Measurements from ENCODE around the gene ANKRD9.
A peak's percentile ranks its signal among the peaks of the same experiment; 100 is the strongest.
"Not testable (repeated sequence)": the region's sequence is repeated elsewhere in the genome, so short reads cannot be mapped to it uniquely, and the experiment has no call there.

Gene ANKRD9

DNA sequence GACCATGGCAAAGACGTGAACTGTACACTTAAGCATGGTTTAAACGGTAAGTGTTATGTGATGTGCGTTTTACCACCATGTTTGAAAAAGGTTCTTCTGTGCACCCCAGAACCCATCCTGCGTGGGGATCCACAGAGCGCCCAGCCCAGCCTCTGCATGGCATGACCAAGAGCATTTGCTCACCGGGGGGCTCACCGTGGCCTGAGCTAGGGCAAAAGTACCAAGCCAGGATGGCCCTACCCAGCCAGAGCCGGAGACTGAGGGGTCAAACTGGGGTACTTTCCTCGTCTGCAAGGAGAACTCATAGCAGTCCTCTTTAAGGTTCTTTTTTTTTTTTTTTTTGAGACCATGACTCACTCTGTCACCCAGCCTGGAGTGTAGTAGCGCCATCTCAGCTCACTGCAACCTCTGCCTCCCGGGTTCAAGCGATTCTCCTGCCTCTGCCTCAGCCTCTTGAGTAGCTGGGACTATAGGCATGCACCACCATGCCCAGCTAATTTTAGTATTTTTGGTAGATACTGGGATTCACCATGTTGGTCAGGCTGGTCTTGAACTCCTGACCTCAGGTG, 16.4 kb upstream of the ANKRD9 start:
- no peaks in the 10 kb centered on the region for H3K27me3 ChIP-seq (ENCODE audit: insufficient read depth, low read depth, severe bottlenecking)
- H3K9me3 ChIP-seq (ENCODE audit: severe bottlenecking) = no peaks in the 10 kb centered on the region
- 0 out of 2 replicates have a peak overlapping the region, but pooled peaks have one; percentile 32 for H3K27ac ChIP-seq
- H3K4me3 ChIP-seq (ENCODE audit: low read depth, low read length) = no peak overlapping the region
- H3K36me3 ChIP-seq = no peaks in the 10 kb centered on the region
- no peak for DNase-seq
- TF ChIP-seq, protein P1, sequence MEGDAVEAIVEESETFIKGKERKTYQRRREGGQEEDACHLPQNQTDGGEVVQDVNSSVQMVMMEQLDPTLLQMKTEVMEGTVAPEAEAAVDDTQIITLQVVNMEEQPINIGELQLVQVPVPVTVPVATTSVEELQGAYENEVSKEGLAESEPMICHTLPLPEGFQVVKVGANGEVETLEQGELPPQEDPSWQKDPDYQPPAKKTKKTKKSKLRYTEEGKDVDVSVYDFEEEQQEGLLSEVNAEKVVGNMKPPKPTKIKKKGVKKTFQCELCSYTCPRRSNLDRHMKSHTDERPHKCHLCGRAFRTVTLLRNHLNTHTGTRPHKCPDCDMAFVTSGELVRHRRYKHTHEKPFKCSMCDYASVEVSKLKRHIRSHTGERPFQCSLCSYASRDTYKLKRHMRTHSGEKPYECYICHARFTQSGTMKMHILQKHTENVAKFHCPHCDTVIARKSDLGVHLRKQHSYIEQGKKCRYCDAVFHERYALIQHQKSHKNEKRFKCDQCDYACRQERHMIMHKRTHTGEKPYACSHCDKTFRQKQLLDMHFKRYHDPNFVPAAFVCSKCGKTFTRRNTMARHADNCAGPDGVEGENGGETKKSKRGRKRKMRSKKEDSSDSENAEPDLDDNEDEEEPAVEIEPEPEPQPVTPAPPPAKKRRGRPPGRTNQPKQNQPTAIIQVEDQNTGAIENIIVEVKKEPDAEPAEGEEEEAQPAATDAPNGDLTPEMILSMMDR (IDR thresholded peaks at IDR 0.05; ENCODE audit: low read depth, low read length) = no peak

DNA sequence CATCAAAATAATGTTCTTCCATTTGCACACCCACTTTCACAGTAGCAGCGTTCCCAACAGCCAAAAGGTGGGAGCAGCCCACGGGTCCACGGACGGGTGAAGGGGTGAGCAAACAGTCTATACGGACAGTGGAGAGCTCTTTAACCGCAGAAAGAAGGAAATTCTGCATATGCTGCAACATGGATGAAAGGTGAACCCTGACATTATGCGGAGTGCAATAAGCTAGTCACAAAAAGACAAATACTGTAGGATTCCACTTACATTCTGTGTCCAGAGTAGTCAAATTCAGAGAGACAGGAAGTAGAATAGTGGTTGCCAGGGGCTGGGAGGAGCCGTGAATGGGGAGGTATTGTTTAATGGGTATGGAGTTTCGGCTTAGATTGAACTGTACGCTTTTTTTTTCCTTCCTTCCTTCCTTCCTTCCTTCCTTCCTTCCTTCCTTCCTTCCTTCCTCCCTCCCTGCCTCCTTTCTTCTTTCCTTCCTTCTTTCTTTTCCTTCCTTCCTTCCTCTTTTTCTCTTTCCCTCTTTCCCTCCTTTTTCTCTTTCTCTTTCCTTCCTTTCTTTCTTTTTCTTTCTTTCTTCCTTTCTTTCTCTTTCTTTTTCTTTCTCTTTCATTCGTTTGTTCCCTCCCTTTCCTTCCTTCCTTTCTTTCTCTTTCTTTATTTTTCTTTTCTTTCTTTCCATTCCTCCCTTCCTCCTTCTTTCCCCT, 15.8 kb upstream of the ANKRD9 start:
- Histone ChIP-seq H3K9me3 (ENCODE audit: severe bottlenecking) (no peaks in the 10 kb centered on the region), H3K4me3 (ENCODE audit: low read depth, low read length) (peak overlapping the region; percentile 68), H3K27me3 (ENCODE audit: insufficient read depth, low read depth, severe bottlenecking) (no peaks in the 10 kb centered on the region), H3K27ac (peak overlapping the region; percentile 55), H3K36me3 (no peaks in the 10 kb centered on the region)
- no peak for DNase-seq
- TF ChIP-seq, protein P1 (IDR thresholded peaks at IDR 0.05; ENCODE audit: low read depth, low read length) = no peak

DNA sequence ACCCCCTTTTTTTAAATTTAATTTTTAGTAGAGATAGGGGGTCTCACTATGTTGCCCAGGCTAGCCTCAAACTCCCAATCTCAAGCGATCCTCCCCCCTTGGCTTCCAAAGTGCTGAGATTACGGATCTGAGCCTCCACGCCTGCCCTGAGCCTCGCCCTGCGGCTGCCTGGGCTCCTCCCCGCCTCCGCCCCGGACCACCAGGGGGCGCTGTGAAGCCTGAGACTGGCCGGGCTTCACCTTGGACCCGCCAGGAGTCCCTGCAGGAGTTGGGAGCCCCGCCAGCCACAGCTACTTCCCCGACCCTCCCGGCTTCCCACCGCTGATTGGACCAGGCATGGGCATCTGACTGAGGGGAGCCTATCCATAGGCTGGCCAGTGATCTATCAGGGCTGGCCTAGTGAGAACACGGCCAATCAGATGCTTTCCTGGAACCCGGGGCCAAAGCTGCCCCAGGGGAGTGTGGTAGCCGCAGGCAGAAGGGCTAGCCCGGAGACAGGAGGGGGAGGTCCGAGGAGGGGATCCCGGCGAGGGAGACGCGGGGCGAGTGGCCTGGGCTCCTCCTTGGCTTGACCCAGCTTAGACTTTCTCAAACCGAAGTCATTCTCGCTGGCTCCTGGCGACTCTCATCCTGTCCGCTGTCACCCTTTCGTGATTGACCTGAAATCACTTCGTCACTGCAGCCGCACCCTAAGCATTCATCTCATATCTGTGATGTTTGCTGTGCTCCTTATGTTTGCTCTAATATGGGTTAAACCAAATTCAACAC, 15.1 kb upstream of the ANKRD9 start:
- H3K9me3 ChIP-seq (ENCODE audit: severe bottlenecking) = no peaks in the 10 kb centered on the region
- peak overlapping the region; percentile 55 for H3K27ac ChIP-seq
- peak overlapping the region; percentile 68 for H3K4me3 ChIP-seq (ENCODE audit: low read depth, low read length)
- H3K27me3 ChIP-seq (ENCODE audit: insufficient read depth, low read depth, severe bottlenecking) = no peaks in the 10 kb centered on the region
- TF ChIP-seq, protein P1 (IDR thresholded peaks at IDR 0.05; ENCODE audit: low read depth, low read length) = peak; percentile 86
- DNase-seq = peak; percentile 100
- no peaks in the 10 kb centered on the region for H3K36me3 ChIP-seq

DNA sequence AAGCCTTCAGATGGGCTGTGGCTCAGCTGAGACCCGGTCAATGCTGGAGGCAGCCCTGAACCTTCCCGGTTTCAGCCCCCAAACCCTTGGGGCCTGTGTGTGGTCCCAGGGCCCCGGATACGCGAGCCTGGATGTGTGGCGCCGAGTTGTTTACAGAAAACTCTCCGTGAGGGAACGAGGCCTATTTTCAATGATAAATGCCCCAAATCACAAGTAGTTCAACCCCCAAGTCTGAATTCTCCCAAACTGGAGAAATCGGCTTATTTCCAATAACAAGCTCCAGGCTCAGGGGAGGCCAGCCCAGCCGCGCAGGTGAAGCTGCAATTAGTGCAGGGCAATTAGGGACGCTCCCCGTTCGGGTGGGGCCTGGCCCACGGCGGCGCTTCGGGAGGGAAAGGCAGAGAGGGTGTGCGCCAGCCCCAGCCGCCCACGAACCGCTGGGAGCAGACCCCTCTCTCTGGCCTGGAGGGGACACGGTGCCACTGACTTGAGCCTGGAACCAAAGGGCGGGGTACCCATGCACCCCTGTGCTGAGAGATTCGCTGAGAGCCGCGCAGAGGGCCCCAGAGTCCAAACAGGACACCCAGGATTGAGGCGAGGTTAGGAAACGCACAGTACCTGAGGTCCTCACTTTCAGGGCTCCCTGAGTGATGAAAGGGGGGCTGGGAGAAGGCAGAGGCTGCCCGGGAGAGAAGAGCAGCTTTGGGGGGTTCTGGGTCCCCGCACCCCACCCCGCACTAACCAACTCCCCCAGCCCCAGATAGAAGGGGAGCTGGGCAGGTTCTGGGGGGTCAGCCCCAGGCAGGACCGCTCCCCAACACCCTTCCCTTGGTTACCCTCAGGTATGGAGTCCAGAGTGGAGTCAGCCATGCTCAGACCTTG, 14.2 kb upstream of the ANKRD9 start:
- no peaks in the 10 kb centered on the region for H3K9me3 ChIP-seq (ENCODE audit: severe bottlenecking)
- H3K36me3 ChIP-seq = no peaks in the 10 kb centered on the region
- H3K27me3 ChIP-seq (ENCODE audit: insufficient read depth, low read depth, severe bottlenecking) = no peaks in the 10 kb centered on the region
- DNase-seq = no peak
- TF ChIP-seq, protein P1 (IDR thresholded peaks at IDR 0.05; ENCODE audit: low read depth, low read length) = no peak
- H3K27ac ChIP-seq = peak overlapping the region; percentile 44
- H3K4me3 ChIP-seq (ENCODE audit: low read depth, low read length) = peak overlapping the region; percentile 28

DNA sequence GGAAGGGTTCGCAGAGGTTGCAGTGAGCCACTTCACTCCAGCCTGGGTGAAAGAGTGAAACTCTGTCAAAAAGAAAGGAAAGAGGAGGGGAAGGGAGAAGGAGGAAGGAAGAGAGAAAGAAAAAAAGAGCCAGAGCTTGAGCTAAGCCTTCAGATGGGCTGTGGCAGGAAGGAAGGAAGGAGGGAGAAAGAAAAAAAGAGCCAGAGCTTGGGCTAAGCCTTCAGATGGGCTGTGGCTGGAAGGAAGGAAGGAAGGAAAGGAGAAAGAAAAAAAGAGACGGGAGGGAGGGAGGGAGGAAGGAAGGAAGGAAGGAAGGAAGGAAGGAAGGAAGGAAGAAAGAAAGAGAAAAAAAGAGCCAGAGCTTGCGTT, 13.6 kb upstream of the ANKRD9 start:
- TF ChIP-seq, protein P1 (IDR thresholded peaks at IDR 0.05; ENCODE audit: low read depth, low read length) = no peak
- no peaks in the 10 kb centered on the region for H3K36me3 ChIP-seq
- no peaks in the 10 kb centered on the region for H3K9me3 ChIP-seq (ENCODE audit: severe bottlenecking)
- H3K27me3 ChIP-seq (ENCODE audit: insufficient read depth, low read depth, severe bottlenecking) = no peaks in the 10 kb centered on the region
- no peak overlapping the region; the same call in 1 of the 2 replicates for H3K27ac ChIP-seq
- no peak overlapping the region for H3K4me3 ChIP-seq (ENCODE audit: low read depth, low read length)
- no peak for DNase-seq

DNA sequence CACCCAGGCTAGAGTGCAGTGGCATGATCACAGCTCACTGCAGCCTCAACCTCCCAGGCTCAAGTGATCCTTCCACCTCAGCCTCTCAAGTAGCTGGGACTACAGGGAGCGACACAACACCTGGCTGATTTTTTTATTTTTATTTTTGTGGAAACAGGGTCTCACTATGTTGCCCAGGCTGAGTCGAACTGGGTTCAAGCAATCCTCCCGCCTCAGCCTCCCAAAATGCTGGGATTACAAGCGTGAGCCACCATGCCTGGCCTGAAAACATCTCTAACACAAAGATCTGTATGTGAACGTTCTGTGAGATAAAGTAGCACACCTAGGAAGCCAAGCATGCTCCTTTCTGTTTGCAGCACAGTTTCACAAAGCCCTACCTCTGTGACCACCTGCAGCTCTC, 10.1 kb upstream of the ANKRD9 start:
- not testable (repeated sequence) for H3K36me3 ChIP-seq; DNase-seq; H3K27me3 ChIP-seq (ENCODE audit: insufficient read depth, low read depth, severe bottlenecking); H3K9me3 ChIP-seq (ENCODE audit: severe bottlenecking); H3K27ac ChIP-seq; H3K4me3 ChIP-seq (ENCODE audit: low read depth, low read length)

Data from WERI-Rb-1 (cell line).